ENCODE results near the gene ADORA1.

DNA sequence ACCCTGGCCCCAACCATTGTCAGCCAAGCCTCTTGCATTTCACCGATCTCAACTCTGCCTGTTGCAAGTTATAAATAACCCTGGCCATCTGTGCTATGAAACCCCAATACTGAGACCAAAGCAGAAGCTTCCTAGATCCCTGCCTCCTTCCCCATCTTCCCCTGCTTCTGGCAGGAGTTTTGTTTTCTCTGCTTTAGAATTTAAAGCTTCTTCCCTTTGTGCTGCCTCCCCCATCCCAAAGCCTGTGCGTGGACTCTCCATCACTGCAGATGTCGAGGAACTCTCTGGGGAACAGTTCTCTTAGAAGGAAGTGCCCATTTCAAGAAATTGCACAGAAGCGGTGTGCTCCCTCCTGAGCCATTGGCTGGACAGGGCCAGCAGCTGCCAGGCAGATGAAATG lies 24.3 kb upstream of the ADORA1 start:
- TF ChIP-seq, protein P1, sequence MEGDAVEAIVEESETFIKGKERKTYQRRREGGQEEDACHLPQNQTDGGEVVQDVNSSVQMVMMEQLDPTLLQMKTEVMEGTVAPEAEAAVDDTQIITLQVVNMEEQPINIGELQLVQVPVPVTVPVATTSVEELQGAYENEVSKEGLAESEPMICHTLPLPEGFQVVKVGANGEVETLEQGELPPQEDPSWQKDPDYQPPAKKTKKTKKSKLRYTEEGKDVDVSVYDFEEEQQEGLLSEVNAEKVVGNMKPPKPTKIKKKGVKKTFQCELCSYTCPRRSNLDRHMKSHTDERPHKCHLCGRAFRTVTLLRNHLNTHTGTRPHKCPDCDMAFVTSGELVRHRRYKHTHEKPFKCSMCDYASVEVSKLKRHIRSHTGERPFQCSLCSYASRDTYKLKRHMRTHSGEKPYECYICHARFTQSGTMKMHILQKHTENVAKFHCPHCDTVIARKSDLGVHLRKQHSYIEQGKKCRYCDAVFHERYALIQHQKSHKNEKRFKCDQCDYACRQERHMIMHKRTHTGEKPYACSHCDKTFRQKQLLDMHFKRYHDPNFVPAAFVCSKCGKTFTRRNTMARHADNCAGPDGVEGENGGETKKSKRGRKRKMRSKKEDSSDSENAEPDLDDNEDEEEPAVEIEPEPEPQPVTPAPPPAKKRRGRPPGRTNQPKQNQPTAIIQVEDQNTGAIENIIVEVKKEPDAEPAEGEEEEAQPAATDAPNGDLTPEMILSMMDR (IDR thresholded peaks at IDR 0.05) = no peak
- no peak for TF ChIP-seq POLR2A (IDR thresholded peaks at IDR 0.05)
- TF ChIP-seq POLR2AphosphoS5 (IDR thresholded peaks at IDR 0.05) = no peak

Measured in prostate gland (tissue), 2 donors.